GM18519 (cell line): ENCODE measurements around the gene S1PR4.
"Not testable (repeated sequence)": the region's sequence is repeated elsewhere in the genome, so short reads cannot be mapped to it uniquely, and the experiment has no call there.

Source experiments
- ATAC-seq: cut with Tn5 transposase; IDR thresholded peaks from one replicate; pipeline ENCODE4 v1.9.1; 2021; ENCODE audit warnings: mild to moderate bottlenecking, moderate library complexity; ENCODE audit not compliant: unreplicated experiment, low FRiP score

The S1PR4 gene

DNA sequence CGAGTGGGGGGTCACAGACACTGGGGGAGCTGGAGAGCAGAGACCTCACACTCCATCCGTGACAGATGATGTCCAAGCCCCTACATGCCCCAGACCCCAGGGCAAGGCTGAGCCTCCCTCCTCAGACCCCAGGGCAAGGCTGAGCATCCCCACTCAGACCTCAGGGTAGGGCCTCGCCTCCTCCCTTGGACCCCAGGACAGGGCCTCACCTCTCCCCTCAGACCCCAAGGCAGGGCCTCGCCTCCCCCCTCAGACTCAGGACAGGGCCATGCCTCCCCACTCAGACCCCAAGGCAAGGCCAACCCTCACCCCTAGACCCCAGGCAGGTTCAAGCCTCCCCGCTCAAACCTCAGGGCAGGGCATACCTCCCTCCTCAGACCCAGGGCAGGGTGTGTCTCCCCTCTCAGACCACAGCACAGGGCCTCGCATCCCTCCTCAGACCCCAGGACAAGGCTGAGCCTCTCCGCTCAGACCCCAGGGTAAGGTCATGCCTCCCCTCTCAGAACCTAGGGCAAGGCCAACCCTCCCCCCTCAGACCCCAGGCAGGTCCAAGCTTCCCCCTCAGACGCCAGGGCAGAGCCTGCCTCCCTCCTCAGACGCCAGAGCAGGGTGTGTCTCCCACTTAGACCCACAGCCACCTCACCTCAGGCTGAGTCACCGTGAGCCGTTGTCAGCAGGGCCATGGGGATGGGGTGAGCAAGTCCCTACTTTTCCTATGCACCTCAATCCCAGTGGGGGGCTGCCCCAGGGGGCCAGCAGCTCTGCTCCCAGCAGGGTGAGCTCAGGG is 1.7 kb upstream of the S1PR4 start:
- ATAC-seq, result no peak

DNA sequence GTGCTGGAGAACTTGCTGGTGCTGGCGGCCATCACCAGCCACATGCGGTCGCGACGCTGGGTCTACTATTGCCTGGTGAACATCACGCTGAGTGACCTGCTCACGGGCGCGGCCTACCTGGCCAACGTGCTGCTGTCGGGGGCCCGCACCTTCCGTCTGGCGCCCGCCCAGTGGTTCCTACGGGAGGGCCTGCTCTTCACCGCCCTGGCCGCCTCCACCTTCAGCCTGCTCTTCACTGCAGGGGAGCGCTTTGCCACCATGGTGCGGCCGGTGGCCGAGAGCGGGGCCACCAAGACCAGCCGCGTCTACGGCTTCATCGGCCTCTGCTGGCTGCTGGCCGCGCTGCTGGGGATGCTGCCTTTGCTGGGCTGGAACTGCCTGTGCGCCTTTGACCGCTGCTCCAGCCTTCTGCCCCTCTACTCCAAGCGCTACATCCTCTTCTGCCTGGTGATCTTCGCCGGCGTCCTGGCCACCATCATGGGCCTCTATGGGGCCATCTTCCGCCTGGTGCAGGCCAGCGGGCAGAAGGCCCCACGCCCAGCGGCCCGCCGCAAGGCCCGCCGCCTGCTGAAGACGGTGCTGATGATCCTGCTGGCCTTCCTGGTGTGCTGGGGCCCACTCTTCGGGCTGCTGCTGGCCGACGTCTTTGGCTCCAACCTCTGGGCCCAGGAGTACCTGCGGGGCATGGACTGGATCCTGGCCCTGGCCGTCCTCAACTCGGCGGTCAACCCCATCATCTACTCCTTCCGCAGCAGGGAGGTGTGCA is 587 bp downstream of the S1PR4 start:
- ATAC-seq, result no peak

DNA sequence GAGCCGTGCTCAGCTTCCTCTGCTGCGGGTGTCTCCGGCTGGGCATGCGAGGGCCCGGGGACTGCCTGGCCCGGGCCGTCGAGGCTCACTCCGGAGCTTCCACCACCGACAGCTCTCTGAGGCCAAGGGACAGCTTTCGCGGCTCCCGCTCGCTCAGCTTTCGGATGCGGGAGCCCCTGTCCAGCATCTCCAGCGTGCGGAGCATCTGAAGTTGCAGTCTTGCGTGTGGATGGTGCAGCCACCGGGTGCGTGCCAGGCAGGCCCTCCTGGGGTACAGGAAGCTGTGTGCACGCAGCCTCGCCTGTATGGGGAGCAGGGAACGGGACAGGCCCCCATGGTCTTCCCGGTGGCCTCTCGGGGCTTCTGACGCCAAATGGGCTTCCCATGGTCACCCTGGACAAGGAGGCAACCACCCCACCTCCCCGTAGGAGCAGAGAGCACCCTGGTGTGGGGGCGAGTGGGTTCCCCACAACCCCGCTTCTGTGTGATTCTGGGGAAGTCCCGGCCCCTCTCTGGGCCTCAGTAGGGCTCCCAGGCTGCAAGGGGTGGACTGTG is 1.2 kb downstream of the S1PR4 start:
- ATAC-seq, result no peak

- no peak for ATAC-seq
Observed at GRCh38 chr19:3183721-3184641, 5.4 kb downstream of the S1PR4 start.

DNA sequence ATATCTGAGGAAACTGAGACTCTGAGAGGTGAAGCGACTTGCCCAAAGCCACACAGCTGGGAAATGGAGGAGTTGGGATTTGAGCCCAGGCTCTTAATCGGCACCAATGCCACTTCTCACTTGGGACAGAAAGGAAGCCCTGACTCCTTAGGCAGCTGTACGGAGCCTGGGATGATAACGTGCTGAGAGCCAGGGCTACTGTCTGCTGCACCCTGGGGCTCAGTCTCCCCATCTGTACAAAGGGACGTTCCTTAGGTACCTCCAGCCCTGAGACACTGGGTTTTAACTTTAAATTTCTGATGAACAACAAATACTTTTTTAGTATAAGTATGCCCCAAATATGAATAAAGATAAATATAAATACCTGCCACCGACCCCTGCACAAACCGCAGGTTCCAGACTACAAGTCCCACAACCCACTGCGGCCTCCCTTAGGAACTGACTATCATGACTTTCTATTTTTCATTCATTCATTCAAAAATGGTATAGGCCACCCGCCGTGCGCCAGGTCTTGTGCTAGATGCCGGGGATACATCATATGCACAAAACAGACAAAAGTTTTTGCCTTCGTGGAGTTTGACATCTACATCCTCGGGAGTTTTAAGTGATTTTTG is 6.4 kb downstream of the S1PR4 start:
- peak; percentile 6 for ATAC-seq

GRCh38 chr19:3185461-3186159 is 7.0 kb downstream of the S1PR4 start, which contains the start of gene NCLN:
Gene NCLN, plus strand, starts transcription at chr19:3185930. Its CDS starts 101 bp downstream, at chr19:3186031.
- peak; percentile 50 for ATAC-seq

DNA sequence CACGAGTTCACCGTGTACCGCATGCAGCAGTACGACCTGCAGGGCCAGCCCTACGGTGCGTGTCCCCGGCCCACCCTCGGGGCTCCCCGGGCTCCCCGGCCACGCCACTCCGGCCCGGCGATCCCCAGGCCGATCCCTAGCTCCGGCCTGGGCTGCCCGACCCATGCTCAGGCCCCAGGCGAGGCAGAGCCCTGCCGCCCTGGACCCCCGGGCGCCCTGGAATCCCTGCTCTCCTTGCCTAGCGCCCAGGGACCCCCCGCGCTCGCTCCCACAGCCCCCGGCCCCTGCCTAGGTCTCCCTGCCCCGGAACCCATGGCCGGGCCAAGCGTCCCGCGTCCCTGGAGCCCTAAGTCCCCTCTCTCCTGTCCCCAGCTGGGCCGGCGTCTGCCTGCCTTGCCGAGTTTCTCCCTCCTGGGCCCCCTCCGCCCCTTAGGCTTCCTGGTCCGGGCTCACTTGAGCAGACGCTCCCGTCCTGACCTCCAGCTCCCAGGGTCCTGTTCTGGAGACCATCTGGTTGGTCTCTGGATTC is 7.7 kb downstream of the S1PR4 start:
- no peak for ATAC-seq

DNA sequence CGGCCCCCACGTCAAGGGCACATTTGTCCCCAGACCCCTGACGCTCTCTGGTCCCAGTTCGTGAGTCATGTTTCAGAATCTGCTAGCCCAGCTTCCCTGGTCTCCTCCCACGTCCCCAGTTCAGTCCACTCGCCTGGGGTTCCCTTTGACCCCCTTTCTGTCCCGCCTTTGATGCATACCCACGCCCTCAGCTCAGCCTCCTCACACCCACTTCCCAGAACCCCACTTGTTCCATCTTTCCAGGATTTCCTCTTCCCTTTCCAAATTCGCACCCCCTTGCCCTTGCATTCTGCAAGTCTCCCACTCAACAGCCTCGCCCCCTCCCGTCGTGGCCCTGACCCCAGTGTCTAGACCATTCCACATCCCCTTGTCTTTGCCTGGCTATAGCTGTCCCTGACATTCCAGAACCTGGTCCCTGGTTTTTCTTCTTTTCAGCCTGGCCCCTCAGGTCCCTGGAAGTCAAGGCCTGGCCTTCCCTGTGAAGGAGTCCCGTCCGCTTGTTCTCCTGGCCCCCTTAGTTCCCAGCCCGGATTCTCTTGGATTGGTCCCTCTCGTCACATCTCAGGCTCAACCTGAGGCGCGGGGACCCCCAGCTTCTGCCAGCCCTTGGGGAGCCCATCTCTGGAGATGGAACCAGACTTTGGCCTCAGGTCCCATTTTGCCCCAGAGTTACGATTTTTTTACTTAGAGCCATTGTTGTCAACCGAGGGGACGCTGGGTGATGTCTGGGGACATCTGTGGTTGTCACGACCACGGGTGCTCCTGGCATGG is 8.5 kb downstream of the S1PR4 start:
- no peak for ATAC-seq

- no peak for ATAC-seq
Observed at GRCh38 chr19:3187662-3188511, 9.3 kb downstream of the S1PR4 start.

DNA sequence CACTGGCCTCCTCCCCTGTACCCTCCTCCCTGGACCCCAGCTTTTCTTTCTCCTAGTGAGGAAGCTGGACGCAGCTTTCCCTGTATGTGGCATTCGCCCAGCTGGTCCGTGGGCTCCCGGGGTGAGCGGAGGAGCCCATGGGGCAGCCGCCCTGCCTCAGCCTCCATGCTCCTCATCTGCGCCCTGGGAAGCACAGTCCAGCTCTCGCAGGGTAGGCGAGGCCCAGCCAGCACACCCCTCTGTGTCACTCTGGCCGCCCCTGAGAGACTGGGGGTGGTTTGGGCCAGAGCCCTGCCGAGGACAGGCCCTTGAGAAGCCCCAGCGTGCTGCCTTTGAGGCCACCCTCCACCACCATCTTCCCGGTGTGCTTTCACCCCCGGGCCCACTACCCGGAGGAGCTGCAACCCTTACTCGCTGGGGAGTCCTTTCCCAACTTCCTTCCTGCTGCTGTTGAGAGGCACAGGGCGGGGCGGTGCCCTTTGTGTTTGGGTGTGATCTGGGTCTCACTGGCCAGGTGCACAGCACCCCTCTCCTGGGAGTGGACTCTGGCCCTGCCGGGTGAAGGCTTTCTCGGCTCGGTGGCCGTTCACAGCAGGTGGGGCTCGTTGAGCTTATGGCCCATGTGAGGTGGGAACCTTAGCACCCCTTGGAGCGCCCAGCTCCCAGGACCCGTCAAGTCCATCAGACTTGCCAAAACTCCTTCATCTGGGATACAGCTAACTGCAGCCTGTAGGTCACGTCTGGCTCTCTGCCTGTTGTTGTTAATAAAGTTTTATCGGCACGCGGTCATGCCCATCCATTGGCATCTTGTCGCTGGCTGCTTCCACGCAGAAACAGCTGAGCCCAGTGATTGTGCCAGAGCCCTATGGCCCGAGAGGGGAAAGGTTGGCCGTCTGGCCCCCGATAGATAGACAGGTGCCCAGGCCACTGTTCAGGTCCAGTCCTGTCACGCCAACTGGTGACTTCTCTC is 10.3 kb downstream of the S1PR4 start:
- ATAC-seq, result no peak

- no peak for ATAC-seq
Observed at GRCh38 chr19:3189702-3190469, 11.3 kb downstream of the S1PR4 start.

GRCh38 chr19:3190470-3190770 is 11.9 kb downstream of the S1PR4 start:
- no peak for ATAC-seq

- no peak for ATAC-seq
Observed at GRCh38 chr19:3190921-3191805, 12.6 kb downstream of the S1PR4 start.

DNA sequence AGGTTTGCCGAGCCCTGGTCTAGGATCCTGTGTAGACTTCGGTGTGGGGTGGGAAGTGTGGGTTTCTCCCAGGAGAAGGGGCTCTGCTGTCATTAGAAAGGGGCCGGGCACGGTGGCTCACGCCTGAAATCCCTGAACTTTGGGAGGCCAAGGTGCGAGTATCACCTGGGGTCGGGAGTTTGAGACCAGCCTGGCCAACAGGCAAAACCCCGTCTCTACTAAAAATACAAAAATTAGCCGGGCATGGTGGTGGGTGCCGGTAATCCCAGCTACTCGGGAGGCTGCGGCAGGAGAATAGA is 13.2 kb downstream of the S1PR4 start:
- ATAC-seq, result not testable (repeated sequence)

DNA sequence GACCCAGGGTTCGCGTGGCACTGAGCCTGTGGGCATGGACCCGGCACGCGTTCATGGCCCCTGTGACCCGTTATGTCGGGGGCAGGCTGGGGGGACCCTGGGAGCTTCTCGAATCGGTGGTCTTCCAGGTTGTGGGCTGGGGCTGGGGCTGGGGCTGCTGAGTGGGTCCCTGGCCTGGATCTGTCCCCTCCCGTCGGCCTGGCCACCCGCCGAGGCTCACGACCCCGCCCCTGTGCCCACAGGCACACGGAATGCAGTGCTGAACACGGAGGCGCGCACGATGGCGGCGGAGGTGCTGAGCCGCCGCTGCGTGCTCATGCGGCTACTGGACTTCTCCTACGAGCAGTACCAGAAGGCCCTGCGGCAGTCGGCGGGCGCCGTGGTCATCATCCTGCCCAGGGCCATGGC is 13.7 kb downstream of the S1PR4 start:
- no peak for ATAC-seq
